GM21619 (cell line): ENCODE measurements around the gene U2AF2.
A peak's percentile ranks its signal among the peaks of the same experiment; 100 is the strongest.

Experiments used
- ATAC-seq: cut with Tn5 transposase; IDR thresholded peaks from one replicate; pipeline ENCODE4 v1.9.1; 2021; ENCODE audit not compliant: unreplicated experiment

Gene U2AF2

GRCh38 chr19:55654868-55655647 lies at the start of gene U2AF2:
TSS of gene U2AF2 (plus strand) at chr19:55655035. CDS start at chr19:55655105, 70 bp downstream.
- peak; percentile 32 for ATAC-seq

GRCh38 chr19:55605207-55605636 lies 49.6 kb upstream of the U2AF2 start:
- peak; percentile 65 for ATAC-seq

GRCh38 chr19:55605637-55606470 lies 49.0 kb upstream of the U2AF2 start, which contains the start of gene ZNF865:
TSS of gene ZNF865 (plus strand) at chr19:55605647. CDS start at chr19:55613619, 7,972 bp downstream.
- peak; percentile 24 for ATAC-seq

- ATAC-seq: no peak
These were observed 48.4 kb upstream of the U2AF2 start for GRCh38 chr19:55606471-55606787.

GRCh38 chr19:55606817-55607216 lies 48.0 kb upstream of the U2AF2 start:
- ATAC-seq: no peak

- ATAC-seq: no peak
These were observed 45.5 kb upstream of the U2AF2 start for GRCh38 chr19:55609326-55609725.

GRCh38 chr19:55611300-55611982 lies 43.4 kb upstream of the U2AF2 start:
- no peak for ATAC-seq

- no peak for ATAC-seq
These were observed 42.7 kb upstream of the U2AF2 start for GRCh38 chr19:55611983-55612645.

- ATAC-seq: no peak
These were observed 41.4 kb upstream of the U2AF2 start for GRCh38 chr19:55613396-55613795.

- no peak for ATAC-seq
These were observed 40.7 kb upstream of the U2AF2 start for GRCh38 chr19:55613930-55614710.

GRCh38 chr19:55614711-55615542 lies 39.9 kb upstream of the U2AF2 start:
- ATAC-seq: no peak

GRCh38 chr19:55615543-55616394 lies 39.1 kb upstream of the U2AF2 start:
- no peak for ATAC-seq

- no peak for ATAC-seq
These were observed 38.4 kb upstream of the U2AF2 start for GRCh38 chr19:55616395-55616875.

GRCh38 chr19:55617426-55617825 lies 37.4 kb upstream of the U2AF2 start:
- no peak for ATAC-seq

- ATAC-seq: no peak
These were observed 36.4 kb upstream of the U2AF2 start for GRCh38 chr19:55618426-55618825.

- ATAC-seq: no peak
These were observed 35.5 kb upstream of the U2AF2 start for GRCh38 chr19:55619286-55619685.

- no peak for ATAC-seq
These were observed 34.2 kb upstream of the U2AF2 start for GRCh38 chr19:55620410-55621204.
